A673 (cell line): ENCODE results near the gene LRRD1.

Source experiments
- EZH2 ChIP-seq: fragments of 200-600 bp; sonication (generic); IDR thresholded peaks from 2 replicates; pipeline ENCODE4 v1.6.1; 2017; ENCODE audit warnings: borderline replicate concordance, low read depth, mild to moderate bottlenecking, mixed read lengths, antibody characterized with exemption, low read length; ENCODE audit not compliant: poor library complexity, severe bottlenecking
- TF ChIP-seq, protein P1 (sequence below): fragments of 300-800, 200-600 bp; sonication (generic); conservative IDR thresholded peaks from 2 replicates; pipeline ENCODE4 v1.5.1; 2017; ENCODE audit warnings: low read depth, mild to moderate bottlenecking, antibody characterized with exemption, low read length, moderate library complexity, mixed read lengths

- no peak for TF ChIP-seq EZH2
- TF ChIP-seq, protein P1, sequence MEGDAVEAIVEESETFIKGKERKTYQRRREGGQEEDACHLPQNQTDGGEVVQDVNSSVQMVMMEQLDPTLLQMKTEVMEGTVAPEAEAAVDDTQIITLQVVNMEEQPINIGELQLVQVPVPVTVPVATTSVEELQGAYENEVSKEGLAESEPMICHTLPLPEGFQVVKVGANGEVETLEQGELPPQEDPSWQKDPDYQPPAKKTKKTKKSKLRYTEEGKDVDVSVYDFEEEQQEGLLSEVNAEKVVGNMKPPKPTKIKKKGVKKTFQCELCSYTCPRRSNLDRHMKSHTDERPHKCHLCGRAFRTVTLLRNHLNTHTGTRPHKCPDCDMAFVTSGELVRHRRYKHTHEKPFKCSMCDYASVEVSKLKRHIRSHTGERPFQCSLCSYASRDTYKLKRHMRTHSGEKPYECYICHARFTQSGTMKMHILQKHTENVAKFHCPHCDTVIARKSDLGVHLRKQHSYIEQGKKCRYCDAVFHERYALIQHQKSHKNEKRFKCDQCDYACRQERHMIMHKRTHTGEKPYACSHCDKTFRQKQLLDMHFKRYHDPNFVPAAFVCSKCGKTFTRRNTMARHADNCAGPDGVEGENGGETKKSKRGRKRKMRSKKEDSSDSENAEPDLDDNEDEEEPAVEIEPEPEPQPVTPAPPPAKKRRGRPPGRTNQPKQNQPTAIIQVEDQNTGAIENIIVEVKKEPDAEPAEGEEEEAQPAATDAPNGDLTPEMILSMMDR, result no peak
Observed at GRCh38 chr7:92141161-92141560, 37.8 kb downstream of the LRRD1 start.
